ENCODE results near the gene CXorf49. TPM values are rescaled to one million over a fixed set of nuclear protein-coding genes. Genes with fewer than 3 reads are reported as not detected.
"Not testable (repeated sequence)": the region's sequence is repeated elsewhere in the genome, so short reads cannot be mapped to it uniquely, and the experiment has no call there.

The CXorf49 gene
- total and polyA plus RNA-seq, 4 donors: 0.88 TPM; not detected in 3

DNA sequence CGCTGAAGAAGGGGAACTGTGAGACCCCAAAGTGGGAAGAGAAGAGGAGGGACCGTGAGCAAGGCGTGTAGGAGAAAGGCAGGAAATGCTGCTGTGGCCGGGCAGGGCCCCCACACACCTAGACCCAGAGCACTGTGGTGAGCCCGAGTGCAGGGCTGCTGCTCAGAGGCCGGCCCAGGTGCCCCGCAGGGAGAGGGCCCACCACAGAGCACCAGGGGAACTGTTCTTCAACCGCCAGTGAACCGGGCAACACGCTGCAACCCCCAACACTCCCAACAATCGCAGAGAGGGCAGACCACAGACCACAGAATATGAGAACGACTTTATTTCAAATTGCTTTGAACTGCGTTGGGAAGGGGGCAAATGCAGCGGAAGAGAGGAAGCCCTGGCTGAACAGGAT lies 4.0 kb downstream of the CXorf49 start:
- not testable (repeated sequence) for H3K36me3 ChIP-seq (ENCODE audit: control insufficient read depth, insufficient read depth, low read length); H3K4me1 ChIP-seq (ENCODE audit: control insufficient read depth, insufficient read depth, low read length); H3K27ac ChIP-seq (ENCODE audit: low read depth, low read length); DNase-seq (ENCODE audit: low read depth in 4 of 6, low spot score in 6 of 6); H3K9me3 ChIP-seq (ENCODE audit: control insufficient read depth, insufficient read depth, low read length); H3K4me3 ChIP-seq (ENCODE audit: low read depth, low read length); H3K27me3 ChIP-seq (ENCODE audit: control insufficient read depth, insufficient read depth, low read length)
- WGBS (ENCODE audit: insufficient coverage): no CpG with 5 or more reads among the region's 14 CpGs

DNA sequence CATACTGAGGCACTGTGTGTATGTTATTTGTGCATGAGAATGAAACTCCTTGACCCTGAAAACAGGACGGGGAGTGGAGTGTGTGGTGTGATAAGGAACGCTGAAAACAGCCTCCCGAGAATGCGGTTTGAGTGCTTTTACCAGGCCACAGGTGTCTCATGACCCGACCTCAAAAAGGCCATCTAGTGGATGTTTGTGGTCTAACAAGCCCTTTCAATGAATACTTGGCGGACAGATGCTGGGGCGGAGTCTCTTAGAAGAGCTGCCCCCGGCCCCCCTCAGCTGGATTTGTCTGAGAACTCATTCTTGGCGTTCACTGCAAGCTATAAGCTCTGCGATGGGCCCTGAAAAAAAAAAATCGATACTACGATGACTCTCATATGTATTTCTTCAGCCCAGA lies 15.2 kb downstream of the CXorf49 start:
- H3K4me1 ChIP-seq (ENCODE audit: control insufficient read depth, insufficient read depth, low read length); H3K36me3 ChIP-seq (ENCODE audit: control insufficient read depth, insufficient read depth, low read length); H3K27me3 ChIP-seq (ENCODE audit: control insufficient read depth, insufficient read depth, low read length); H3K9me3 ChIP-seq (ENCODE audit: control insufficient read depth, insufficient read depth, low read length); H3K4me3 ChIP-seq (ENCODE audit: low read depth, low read length); H3K27ac ChIP-seq (ENCODE audit: low read depth, low read length); DNase-seq (ENCODE audit: low read depth in 4 of 6, low spot score in 6 of 6): not testable (repeated sequence)
- no CpG with 5 or more reads among the region's 12 CpGs for WGBS (ENCODE audit: insufficient coverage)

DNA sequence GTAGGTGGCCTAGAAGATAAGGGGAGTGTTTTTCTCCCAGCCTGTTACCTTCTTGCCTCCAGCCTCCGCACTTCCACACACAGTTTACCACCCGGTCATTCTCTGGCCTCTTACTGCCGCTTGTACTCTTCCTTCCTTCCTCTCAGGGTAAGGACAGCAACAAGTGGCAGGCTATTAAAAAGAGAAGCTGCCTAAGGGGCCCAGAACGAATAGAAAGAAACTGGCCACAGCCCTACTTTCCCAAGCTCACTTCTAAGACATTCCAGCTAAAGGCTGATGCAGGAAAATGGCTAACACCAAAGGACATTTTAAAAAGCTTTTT lies 19.1 kb downstream of the CXorf49 start:
- H3K27ac ChIP-seq (ENCODE audit: low read depth, low read length): not testable (repeated sequence)

DNA sequence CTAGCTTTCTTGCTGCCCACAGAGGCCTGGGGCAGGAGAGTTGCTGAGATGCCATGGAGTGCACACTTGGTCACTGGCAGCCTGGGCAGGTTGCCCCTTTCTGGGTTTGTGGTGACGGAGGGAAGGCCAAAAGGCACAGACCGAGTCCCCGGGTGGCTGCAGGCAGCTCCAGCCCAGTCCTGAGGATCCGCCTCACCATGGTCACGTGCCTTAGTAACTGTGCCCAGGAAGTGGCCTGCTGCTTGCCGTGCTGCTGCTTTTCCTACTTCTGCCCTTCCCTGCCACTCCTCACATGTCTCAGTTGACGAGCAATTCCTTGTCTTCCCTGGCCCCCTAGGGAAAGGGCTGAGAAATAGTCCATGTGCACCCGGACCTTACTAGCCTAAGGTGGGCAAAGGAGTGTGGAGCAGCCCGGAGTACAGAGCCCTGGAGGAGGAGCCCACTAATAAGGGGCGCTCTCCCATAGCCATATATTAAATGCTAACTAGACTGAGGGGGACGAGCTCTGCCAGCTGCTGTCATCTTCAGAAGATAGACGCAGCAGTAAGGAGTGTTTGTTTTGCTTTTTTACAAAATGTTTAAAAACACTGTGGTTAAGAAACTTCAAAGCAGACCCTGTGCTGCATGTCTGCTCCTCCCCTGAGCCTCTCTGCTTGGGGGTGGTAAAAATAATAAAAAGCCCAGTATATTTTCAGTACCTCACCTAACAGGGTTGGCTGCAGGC lies 19.6 kb downstream of the CXorf49 start:
- H3K36me3 ChIP-seq (ENCODE audit: control insufficient read depth, insufficient read depth, low read length); H3K4me1 ChIP-seq (ENCODE audit: control insufficient read depth, insufficient read depth, low read length); H3K27me3 ChIP-seq (ENCODE audit: control insufficient read depth, insufficient read depth, low read length); DNase-seq (ENCODE audit: low read depth in 4 of 6, low spot score in 6 of 6); H3K4me3 ChIP-seq (ENCODE audit: low read depth, low read length); H3K9me3 ChIP-seq (ENCODE audit: control insufficient read depth, insufficient read depth, low read length); H3K27ac ChIP-seq (ENCODE audit: low read depth, low read length): not testable (repeated sequence)
- no CpG with 5 or more reads among the region's 12 CpGs for WGBS (ENCODE audit: insufficient coverage)

More for the DNA sequence above, 19.1 kb downstream of the CXorf49 start:
- H3K4me1 ChIP-seq (ENCODE audit: control insufficient read depth, insufficient read depth, low read length); H3K4me3 ChIP-seq (ENCODE audit: low read depth, low read length); H3K9me3 ChIP-seq (ENCODE audit: control insufficient read depth, insufficient read depth, low read length); H3K27me3 ChIP-seq (ENCODE audit: control insufficient read depth, insufficient read depth, low read length); DNase-seq (ENCODE audit: low read depth in 4 of 6, low spot score in 6 of 6); H3K36me3 ChIP-seq (ENCODE audit: control insufficient read depth, insufficient read depth, low read length): not testable (repeated sequence)
- no CpG with 5 or more reads among the region's 4 CpGs for WGBS (ENCODE audit: insufficient coverage)

DNA sequence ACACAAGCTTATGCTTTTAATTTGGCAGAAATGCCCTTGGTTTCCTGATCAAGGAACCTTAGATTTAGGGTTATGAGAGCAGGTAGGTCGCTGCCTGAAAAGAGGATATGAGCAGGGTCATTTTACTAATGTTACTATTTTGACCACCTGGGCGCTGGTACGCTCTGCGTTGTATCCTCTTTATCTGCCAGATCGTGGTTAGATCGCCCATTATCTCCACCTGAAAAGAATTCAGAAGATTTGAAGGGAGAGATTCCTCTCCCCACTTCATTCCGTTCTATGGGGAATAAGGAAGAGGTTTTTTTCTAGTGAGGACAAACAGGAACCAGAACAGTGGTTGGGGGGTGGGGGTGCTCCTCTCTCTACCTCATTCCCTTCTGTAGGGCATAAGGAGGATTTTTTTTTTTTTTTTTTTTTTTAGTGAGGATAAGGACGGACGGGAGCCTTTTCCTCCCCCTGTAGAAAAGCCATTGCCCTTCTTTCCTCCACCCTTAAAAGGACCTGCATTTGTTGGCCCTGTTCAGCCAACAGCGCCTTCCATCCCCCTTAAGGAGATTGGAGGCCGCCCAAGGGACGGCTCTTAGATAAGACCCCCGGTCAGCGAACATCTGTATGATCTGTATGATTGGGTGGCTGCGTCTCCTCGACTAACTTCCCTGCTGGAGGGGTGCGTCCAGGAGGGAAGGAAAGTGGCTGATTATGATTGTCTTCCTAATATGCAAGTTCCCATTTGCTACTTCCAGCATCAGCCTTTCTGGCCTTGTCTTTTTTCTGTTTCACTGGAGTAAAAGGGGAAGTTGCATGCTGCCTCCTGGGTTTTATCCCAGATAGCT lies 20.4 kb downstream of the CXorf49 start:
- not testable (repeated sequence) for H3K27ac ChIP-seq (ENCODE audit: low read depth, low read length); H3K4me1 ChIP-seq (ENCODE audit: control insufficient read depth, insufficient read depth, low read length); DNase-seq (ENCODE audit: low read depth in 4 of 6, low spot score in 6 of 6); H3K27me3 ChIP-seq (ENCODE audit: control insufficient read depth, insufficient read depth, low read length); H3K9me3 ChIP-seq (ENCODE audit: control insufficient read depth, insufficient read depth, low read length); H3K4me3 ChIP-seq (ENCODE audit: low read depth, low read length); H3K36me3 ChIP-seq (ENCODE audit: control insufficient read depth, insufficient read depth, low read length)
- no CpG with 5 or more reads among the region's 17 CpGs for WGBS (ENCODE audit: insufficient coverage)

DNA sequence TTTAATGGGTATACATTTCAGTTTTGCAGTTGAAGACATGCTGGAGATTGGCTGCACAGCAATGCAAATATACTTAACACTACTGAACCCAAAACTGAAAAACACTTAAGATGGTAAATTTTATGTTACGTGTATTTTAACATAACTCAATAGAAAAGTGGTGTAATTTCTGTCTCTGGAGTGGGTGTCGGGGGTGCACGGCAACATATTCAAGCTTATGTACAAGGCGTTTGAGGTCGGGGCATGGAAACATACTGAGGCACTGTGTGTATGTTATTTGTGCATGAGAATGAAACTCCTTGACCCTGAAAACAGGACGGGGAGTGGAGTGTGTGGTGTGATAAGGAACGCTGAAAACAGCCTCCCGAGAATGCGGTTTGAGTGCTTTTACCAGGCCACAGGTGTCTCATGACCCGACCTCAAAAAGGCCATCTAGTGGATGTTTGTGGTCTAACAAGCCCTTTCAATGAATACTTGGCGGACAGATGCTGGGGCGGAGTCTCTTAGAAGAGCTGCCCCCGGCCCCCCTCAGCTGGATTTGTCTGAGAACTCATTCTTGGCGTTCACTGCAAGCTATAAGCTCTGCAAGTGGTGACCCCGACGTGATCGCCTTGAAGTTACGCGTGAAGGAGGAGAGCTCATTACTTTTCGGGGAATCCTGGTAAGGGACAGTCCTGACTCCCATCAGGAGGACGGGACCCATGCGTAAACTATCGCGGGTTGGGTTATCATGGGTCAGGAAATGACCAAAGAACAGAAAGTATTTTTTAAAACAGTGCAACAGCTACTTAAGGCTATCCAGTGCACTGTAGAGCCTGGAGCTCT lies 21.2 kb downstream of the CXorf49 start:
- H3K9me3 ChIP-seq (ENCODE audit: control insufficient read depth, insufficient read depth, low read length); H3K4me3 ChIP-seq (ENCODE audit: low read depth, low read length); H3K4me1 ChIP-seq (ENCODE audit: control insufficient read depth, insufficient read depth, low read length); H3K27me3 ChIP-seq (ENCODE audit: control insufficient read depth, insufficient read depth, low read length); H3K36me3 ChIP-seq (ENCODE audit: control insufficient read depth, insufficient read depth, low read length); H3K27ac ChIP-seq (ENCODE audit: low read depth, low read length); DNase-seq (ENCODE audit: low read depth in 4 of 6, low spot score in 6 of 6): not testable (repeated sequence)
- WGBS (ENCODE audit: insufficient coverage): no CpG with 5 or more reads among the region's 24 CpGs

DNA sequence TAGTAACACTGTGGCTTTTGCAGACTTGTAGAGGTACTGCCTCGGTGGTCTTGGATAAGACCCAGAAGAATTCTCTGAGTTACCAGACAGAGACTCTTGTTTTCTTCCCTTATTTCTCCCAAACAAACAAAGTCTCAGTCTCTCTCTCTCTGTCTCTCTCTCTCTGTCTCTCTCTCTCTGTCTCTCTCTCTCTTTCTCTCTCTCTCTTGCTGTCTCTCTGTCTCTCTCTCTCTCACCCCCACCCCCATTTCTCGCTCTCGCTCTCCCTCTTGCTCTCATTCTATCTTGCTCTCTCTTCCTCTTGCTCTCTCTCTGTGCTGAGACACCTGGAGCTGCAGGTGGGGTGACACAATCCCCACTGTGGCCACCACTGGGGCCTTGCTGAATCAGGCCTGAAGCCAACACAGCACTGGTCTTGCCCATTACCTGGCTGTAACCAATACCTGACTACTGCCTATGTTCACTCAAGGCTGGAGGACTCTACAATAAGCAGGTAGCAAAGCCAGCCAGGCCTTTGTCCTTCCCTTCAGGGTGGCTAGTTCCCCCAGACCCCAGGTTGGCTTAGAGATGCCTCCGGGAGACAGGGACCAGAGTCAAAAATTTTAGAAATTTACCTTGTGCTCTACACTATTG lies 38.4 kb downstream of the CXorf49 start:
- no peak overlapping the region for H3K27ac ChIP-seq (ENCODE audit: low read depth, low read length)
- no peak for DNase-seq (ENCODE audit: low read depth in 4 of 6, low spot score in 6 of 6)
- no peaks in the 10 kb centered on the region for H3K9me3 ChIP-seq (ENCODE audit: control insufficient read depth, insufficient read depth, low read length)
- H3K4me3 ChIP-seq (ENCODE audit: low read depth, low read length): no peak overlapping the region
- H3K36me3 ChIP-seq (ENCODE audit: control insufficient read depth, insufficient read depth, low read length): no peaks in the 10 kb centered on the region
- H3K27me3 ChIP-seq (ENCODE audit: control insufficient read depth, insufficient read depth, low read length): no peaks in the 10 kb centered on the region
- no peaks in the 10 kb centered on the region for H3K4me1 ChIP-seq (ENCODE audit: control insufficient read depth, insufficient read depth, low read length)
- WGBS (ENCODE audit: insufficient coverage): 86% methylated on average over 4 of the region's 4 CpGs

DNA sequence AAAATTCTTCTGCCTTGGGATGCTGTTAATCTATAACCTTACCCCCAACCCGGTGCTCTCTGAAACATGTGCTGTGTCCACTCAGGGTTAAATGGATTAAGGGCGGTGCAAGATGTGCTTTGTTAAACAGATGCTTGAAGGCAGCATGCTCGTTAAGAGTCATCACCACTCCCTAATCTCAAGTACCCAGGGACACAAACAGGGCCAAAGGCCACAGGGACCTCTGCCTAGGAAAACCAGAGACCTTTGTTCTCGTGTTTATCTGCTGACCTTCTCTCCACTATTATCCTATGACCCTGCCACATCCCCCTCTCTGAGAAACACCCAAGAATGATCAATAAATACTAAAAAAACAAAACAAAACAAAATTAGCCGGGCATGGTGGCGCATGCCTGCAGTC lies 40.9 kb downstream of the CXorf49 start:
- not testable (repeated sequence) for DNase-seq (ENCODE audit: low read depth in 4 of 6, low spot score in 6 of 6); H3K27ac ChIP-seq (ENCODE audit: low read depth, low read length); H3K4me3 ChIP-seq (ENCODE audit: low read depth, low read length); H3K27me3 ChIP-seq (ENCODE audit: control insufficient read depth, insufficient read depth, low read length); H3K4me1 ChIP-seq (ENCODE audit: control insufficient read depth, insufficient read depth, low read length); H3K36me3 ChIP-seq (ENCODE audit: control insufficient read depth, insufficient read depth, low read length); H3K9me3 ChIP-seq (ENCODE audit: control insufficient read depth, insufficient read depth, low read length)
- 94% methylated on average over 2 of the region's 6 CpGs for WGBS (ENCODE audit: insufficient coverage)

DNA sequence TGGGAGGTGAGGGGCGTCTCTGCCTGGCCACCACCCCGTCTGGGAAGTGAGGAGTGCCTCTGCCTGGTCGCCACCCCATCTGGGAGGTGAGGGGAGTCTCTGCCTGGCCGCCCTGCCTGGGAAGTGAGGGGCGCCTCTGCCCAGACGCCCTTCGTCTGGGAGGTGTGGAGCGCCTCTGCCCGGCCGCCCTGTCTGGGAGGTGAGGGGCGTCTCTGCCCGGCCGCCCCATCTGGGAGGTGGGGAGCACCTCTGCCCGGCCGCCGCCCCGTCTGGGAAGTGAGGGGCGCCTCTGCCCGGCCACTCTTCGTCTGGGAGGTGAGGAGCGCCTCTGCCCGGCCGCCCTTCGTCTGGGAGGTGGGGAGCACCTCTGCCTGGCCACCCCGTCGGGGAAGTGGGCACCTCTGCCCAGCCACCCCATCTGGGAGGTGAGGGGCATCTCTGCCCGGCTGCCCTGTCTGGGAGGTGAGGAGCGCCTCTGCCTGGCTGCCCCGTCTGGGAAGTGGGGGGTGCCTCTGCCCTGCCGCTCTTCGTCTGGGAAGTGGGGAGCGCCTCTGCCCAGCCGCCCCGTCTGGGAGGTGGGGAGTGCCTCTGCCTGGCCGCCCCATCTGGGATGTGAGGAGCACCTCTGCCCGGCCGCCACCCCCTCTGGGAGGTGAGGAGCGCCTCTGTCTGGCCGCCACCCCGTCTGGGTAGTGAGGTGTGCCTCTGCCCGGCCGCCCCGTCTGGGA lies 41.9 kb downstream of the CXorf49 start:
- not testable (repeated sequence) for H3K9me3 ChIP-seq (ENCODE audit: control insufficient read depth, insufficient read depth, low read length); H3K36me3 ChIP-seq (ENCODE audit: control insufficient read depth, insufficient read depth, low read length); H3K4me1 ChIP-seq (ENCODE audit: control insufficient read depth, insufficient read depth, low read length); H3K4me3 ChIP-seq (ENCODE audit: low read depth, low read length); H3K27me3 ChIP-seq (ENCODE audit: control insufficient read depth, insufficient read depth, low read length); DNase-seq (ENCODE audit: low read depth in 4 of 6, low spot score in 6 of 6); H3K27ac ChIP-seq (ENCODE audit: low read depth, low read length)
- 83% methylated on average over 23 of the region's 43 CpGs for WGBS (ENCODE audit: insufficient coverage)

All from spinal cord (tissue), 10 donors.